Endothelial cell (in vitro differentiated cells): ENCODE data around the gene TOX4. TPM values are rescaled to one million over a fixed set of nuclear protein-coding genes. Genes with fewer than 3 reads are reported as not detected.

Experiments used
- DNase-seq: peaks from one replicate; pipeline ENCODE4 v3.0.0; 2021; ENCODE audit warnings: low spot score
- H3K27ac Mint-ChIP-seq: one replicate; pipeline ENCODE4 v1.8.0; 2021; ENCODE audit warnings: mixed read lengths, inconsistent platforms; ENCODE audit not compliant: unreplicated experiment
- H3K27me3 Mint-ChIP-seq: one replicate; pipeline ENCODE4 v1.8.0; 2021; ENCODE audit warnings: mild to moderate bottlenecking, moderate library complexity, mixed read lengths, inconsistent platforms; ENCODE audit not compliant: unreplicated experiment
- H3K36me3 Mint-ChIP-seq: one replicate; pipeline ENCODE4 v1.8.0; 2021; ENCODE audit warnings: mild to moderate bottlenecking, low read depth, mixed read lengths, inconsistent platforms; ENCODE audit not compliant: unreplicated experiment
- H3K4me1 Mint-ChIP-seq: one replicate; pipeline ENCODE4 v1.8.0; 2021; ENCODE audit warnings: mild to moderate bottlenecking, mixed read lengths, inconsistent platforms; ENCODE audit not compliant: unreplicated experiment
- H3K4me3 Mint-ChIP-seq: one replicate; pipeline ENCODE4 v1.8.0; 2021; ENCODE audit warnings: mild to moderate bottlenecking, mixed read lengths, inconsistent platforms; ENCODE audit not compliant: unreplicated experiment
- H3K9me3 Mint-ChIP-seq: one replicate; pipeline ENCODE4 v1.8.0; 2021; ENCODE audit warnings: mixed read lengths, inconsistent platforms; ENCODE audit not compliant: unreplicated experiment
- total RNA-seq: library from RNA; stranded (reverse); fragmentation: NEBNext Ultra II Directional; extraction: Animal tissue kit (Norgen Biotek cat#: 25700); gene quantifications from one replicate; pipeline ENCODE4 v1.2.1, GENCODE V29; 2021; ENCODE audit not compliant: unreplicated experiment
- TF ChIP-seq, protein P1 (sequence below): fragments of 200-600 bp; sonication (generic); IDR thresholded peaks from one replicate; pipeline ENCODE4 v1.5.0; 2021; ENCODE audit warnings: antibody characterized with exemption; ENCODE audit not compliant: unreplicated experiment

TOX4 gene
- total RNA-seq, 1 donor from 2014 or later = 70.8 TPM

DNA sequence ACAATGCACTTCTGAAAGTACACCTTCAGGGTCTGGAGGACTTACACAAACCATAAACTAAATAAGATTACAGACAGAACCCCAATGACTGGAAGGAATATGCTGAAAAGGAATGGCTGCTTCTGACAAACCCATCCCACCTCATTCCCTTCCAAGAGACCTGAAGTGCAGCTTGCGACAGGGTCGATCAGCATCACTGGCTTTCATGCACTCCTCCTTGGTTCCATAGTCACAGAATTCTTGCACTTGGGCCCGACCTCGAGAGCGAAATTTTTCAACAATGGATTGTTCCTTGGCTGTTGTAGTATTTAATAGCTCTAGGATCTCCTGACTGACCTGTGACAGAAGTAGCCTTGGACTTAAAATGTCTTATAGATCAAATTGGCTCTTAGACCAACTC lies 24.6 kb downstream of the TOX4 start:
- no peak overlapping the region for H3K27ac Mint-ChIP-seq
- H3K4me1 Mint-ChIP-seq = peaks cover 3% of the 10 kb centered on the region
- TF ChIP-seq, protein P1, sequence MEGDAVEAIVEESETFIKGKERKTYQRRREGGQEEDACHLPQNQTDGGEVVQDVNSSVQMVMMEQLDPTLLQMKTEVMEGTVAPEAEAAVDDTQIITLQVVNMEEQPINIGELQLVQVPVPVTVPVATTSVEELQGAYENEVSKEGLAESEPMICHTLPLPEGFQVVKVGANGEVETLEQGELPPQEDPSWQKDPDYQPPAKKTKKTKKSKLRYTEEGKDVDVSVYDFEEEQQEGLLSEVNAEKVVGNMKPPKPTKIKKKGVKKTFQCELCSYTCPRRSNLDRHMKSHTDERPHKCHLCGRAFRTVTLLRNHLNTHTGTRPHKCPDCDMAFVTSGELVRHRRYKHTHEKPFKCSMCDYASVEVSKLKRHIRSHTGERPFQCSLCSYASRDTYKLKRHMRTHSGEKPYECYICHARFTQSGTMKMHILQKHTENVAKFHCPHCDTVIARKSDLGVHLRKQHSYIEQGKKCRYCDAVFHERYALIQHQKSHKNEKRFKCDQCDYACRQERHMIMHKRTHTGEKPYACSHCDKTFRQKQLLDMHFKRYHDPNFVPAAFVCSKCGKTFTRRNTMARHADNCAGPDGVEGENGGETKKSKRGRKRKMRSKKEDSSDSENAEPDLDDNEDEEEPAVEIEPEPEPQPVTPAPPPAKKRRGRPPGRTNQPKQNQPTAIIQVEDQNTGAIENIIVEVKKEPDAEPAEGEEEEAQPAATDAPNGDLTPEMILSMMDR = no peak

DNA sequence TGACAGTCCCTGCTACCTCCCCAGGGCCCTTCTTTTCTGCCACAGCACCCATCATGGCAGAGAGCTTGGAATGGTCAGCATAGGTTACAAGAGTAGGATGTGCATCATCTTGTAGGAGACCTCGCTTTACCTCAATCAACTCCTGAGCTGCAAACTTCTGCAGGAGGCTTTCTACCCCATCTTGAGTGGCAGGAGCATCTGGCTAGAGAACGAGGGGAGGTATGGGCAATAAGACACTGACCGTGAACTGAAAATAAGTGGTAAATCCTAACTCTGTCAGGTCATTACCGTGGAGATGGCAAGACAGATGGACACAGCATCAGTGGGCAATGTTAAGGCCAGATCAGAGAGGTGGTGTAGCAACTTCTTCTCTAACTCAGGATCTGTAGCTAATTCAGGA lies 26.4 kb downstream of the TOX4 start:
- Mint-ChIP-seq H3K9me3 (no peaks in the 10 kb centered on the region), H3K4me3 (no peak overlapping the region), H3K27ac (no peak overlapping the region), H3K27me3 (peaks cover 1% of the 10 kb centered on the region), H3K4me1 (peaks cover 3% of the 10 kb centered on the region), H3K36me3 (peaks cover 36% of the 10 kb centered on the region)
- no peak for DNase-seq
- TF ChIP-seq, protein P1 = no peak

More for the DNA sequence above, 24.6 kb downstream of the TOX4 start:
- Mint-ChIP-seq H3K4me3 (no peak overlapping the region), H3K9me3 (no peaks in the 10 kb centered on the region), H3K36me3 (peaks cover 34% of the 10 kb centered on the region), H3K27me3 (peaks cover 1% of the 10 kb centered on the region)
- no peak for DNase-seq

- Mint-ChIP-seq H3K27me3 (peaks cover 2% of the 10 kb centered on the region), H3K36me3 (peaks cover 27% of the 10 kb centered on the region), H3K4me1 (peaks cover 7% of the 10 kb centered on the region), H3K4me3 (no peak overlapping the region), H3K9me3 (no peaks in the 10 kb centered on the region), H3K27ac (no peak overlapping the region)
- no peak for DNase-seq
- TF ChIP-seq, protein P1 = no peak
Observed at GRCh38 chr14:21505012-21505553, 28.1 kb downstream of the TOX4 start.

DNA sequence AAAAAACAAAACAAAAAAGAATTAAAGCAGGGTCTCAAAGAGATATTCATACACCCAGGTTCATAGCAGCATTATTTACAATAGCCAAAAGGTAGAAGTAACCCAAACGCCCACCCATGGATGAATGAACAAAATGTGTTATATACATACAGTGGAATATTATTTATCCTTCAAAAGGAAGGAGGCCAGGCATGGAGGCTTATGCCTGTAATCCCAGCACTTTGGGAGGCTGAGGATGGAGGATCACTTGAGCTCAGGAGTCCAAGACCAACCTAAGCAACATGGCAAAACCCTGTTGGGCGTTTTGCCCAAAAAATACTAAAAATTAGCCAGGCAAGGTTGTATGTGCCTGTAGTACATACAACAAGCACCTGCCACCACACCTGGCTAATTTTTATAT lies 29.6 kb downstream of the TOX4 start:
- TF ChIP-seq, protein P1 = no peak
- no peak for DNase-seq
- Mint-ChIP-seq H3K4me1 (peaks cover 14% of the 10 kb centered on the region), H3K4me3 (no peak overlapping the region), H3K9me3 (no peaks in the 10 kb centered on the region), H3K36me3 (peaks cover 27% of the 10 kb centered on the region), H3K27me3 (peaks cover 6% of the 10 kb centered on the region), H3K27ac (no peak overlapping the region)

DNA sequence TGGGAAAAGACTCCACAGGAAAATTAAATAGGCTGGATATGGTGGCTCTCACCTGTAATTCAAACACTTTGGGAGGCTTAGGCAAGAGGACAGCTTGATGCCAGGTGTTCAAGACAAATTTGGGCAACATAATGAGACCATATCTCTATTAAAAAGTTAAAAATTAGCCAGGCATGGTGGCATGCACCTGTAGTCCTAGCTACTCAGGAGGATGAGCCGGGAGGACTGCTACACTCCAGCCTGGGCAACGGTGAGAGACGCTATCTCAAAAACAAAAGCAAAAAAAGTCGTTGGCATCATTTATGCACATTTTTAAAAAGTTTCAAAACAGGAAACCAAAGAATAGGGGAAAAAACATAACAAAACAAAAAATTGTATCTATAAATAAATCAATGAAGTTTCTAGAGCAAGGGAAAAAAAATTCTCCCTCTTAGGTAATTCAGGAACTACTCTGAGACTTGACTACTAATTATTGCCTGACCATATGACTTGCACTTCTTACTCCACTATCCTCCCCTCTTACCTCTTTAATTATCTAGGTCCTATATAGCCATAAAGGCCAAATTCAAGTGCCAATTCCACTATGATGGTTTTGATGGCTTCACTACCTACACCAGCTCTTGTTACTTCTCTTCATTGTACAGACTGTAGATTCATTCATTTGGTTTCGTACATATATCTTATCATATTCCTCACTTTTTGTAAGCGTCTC lies 32.6 kb downstream of the TOX4 start:
- H3K27ac Mint-ChIP-seq = peak overlapping the region; percentile 92
- H3K9me3 Mint-ChIP-seq = no peaks in the 10 kb centered on the region
- peaks cover 16% of the 10 kb centered on the region for H3K36me3 Mint-ChIP-seq

More for the DNA sequence above, 32.6 kb downstream of the TOX4 start:
- H3K4me1 Mint-ChIP-seq = peaks cover 17% of the 10 kb centered on the region
- TF ChIP-seq, protein P1 = no peak
- peaks cover 7% of the 10 kb centered on the region for H3K27me3 Mint-ChIP-seq
- no peak for DNase-seq
- peak overlapping the region; percentile 94 for H3K4me3 Mint-ChIP-seq
